Body of pancreas (tissue), 4 donors: ENCODE measurements around the gene GRIK3.

Source experiments
- CTCF ChIP-seq, 7 experiments: fragments of 450-650 bp in 4 of 7; fragments of 200-600 bp in 3 of 7; sonication (generic) in 3 of 7; IDR thresholded peaks; one replicate each; pipeline ENCODE4 v1.5.1; 2016 to 2019; ENCODE audit warnings: antibody characterized with exemption in 7 of 7
- POLR2A ChIP-seq, 3 donors: fragments of 450-650 bp; IDR thresholded peaks; one replicate each; pipeline ENCODE4 v1.6.1; 2016; ENCODE audit warnings: antibody characterized with exemption in 3 of 3, mild to moderate bottlenecking in 2 of 3

DNA sequence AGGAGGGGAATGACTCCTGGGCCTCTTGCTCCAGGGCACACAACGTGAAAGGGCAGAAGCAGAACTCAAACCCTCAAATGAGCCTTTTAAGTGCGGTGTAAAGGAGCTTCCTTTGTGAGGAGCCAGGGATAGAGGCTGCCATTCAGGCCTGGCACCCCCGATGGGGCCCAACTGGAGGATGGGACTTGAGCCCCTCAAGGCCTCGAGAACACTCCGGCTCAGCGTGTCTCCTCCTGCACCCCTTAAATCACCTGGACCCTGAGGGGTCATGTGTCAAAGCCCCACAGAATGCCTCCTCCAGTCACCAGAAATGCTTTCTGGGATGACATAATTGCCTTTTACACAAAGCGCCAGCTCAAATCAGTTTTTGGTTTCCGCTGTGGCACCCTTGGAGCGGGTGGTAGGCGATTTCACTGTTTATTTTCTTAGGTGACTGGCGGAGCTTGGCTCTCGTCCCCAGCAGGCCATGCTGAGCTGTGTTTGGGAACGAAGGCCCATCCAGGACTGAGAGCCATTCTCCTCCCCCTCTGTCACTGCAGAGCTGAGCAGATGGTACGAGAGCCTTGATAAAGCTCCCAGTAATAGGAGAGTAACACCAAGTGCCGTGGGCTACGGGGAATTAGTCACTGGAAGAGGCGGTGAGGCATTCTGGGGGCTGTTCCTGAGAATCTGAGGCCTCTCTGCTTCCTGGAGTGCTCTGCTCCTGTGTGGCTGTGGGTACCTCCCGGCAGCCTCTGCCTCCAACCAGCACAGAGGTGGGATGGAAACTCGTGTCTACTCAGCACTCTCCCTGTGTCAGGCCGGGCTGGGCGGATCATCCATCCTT, 163.0 kb downstream of the GRIK3 start:
- TF ChIP-seq CTCF (IDR thresholded peaks at IDR 0.05) (no peak), POLR2A (IDR thresholded peaks at IDR 0.05) (no peak)
